B cell (primary cell): ENCODE measurements around the gene PARP8.

Experiments
- EZH2 ChIP-seq: IDR thresholded peaks from 2 replicates; pipeline ENCODE4 v1.6.1; 2012; ENCODE audit warnings: borderline replicate concordance, low read depth, mild to moderate bottlenecking, moderate library complexity, low read length; ENCODE audit not compliant: insufficient read depth, poor library complexity, severe bottlenecking
- TF ChIP-seq, protein P1 (sequence below): fragments of 200-600 bp; IDR thresholded peaks from one replicate; pipeline ENCODE4 v1.8.0; 2022; ENCODE audit warnings: antibody characterized with exemption, mild to moderate bottlenecking

DNA sequence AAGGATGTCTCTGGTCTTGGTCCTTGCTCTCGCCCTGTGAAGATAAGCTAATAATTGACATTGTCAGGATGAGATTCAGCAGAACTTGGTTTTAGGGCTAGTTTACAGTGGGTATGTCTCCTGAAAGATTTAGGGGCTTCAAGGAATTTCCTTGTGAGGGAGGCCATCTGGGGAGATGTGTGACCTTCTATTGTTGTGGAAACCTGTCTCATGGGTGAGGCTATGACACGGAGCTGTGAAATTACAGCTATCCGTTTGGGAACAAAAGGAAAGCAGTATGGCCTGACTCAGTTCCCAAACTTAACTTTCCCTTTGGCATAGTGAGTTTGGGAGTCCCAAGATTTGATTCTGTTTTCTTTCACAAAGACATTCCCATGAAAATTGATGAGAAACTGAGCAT lies 142.0 kb downstream of the PARP8 start:
- TF ChIP-seq, protein P1, sequence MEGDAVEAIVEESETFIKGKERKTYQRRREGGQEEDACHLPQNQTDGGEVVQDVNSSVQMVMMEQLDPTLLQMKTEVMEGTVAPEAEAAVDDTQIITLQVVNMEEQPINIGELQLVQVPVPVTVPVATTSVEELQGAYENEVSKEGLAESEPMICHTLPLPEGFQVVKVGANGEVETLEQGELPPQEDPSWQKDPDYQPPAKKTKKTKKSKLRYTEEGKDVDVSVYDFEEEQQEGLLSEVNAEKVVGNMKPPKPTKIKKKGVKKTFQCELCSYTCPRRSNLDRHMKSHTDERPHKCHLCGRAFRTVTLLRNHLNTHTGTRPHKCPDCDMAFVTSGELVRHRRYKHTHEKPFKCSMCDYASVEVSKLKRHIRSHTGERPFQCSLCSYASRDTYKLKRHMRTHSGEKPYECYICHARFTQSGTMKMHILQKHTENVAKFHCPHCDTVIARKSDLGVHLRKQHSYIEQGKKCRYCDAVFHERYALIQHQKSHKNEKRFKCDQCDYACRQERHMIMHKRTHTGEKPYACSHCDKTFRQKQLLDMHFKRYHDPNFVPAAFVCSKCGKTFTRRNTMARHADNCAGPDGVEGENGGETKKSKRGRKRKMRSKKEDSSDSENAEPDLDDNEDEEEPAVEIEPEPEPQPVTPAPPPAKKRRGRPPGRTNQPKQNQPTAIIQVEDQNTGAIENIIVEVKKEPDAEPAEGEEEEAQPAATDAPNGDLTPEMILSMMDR, result no peak
- TF ChIP-seq EZH2, result no peak
